ENCODE results near the gene B4GALNT1. TPM values are rescaled to one million over a fixed set of nuclear protein-coding genes. Genes with fewer than 3 reads are reported as not detected.
"Not testable (repeated sequence)": the region's sequence is repeated elsewhere in the genome, so short reads cannot be mapped to it uniquely, and the experiment has no call there.

The B4GALNT1 gene
- total RNA-seq, 1 donor from 2014 or later, result 0.07 TPM

DNA sequence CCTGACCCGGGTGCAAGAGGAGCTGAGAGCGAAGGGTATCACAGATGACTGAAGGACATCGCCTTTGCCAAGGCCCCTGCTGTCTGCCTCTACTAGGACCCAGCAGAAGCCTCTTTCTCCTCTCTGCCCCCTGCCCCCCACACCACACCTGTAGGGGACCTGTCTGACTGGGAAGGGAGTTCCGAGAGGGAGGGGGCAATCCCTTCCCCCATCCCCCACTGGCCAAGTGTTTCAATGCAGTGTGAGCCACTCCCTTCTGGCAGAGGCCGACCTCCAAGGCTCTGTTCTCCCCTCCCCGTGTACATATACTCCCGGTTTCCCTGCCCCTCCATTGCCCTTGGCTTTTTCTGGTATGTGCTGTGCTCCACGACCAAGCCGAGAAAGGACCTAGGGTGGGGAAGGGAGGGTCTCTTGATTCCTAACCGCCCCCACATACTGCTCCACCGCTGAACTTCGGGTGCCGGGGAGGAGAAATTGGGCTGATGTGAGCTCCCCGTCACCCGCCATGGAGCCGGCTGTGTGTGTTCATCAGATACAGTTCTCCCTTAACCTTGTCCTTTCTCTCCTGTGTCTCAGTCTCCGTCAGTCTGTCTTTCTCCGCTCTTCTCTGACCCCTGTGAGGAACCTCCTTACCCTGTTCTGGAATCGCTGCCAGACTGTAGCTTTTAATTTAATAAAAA, 23.8 kb downstream of the B4GALNT1 start:
- DNase-seq (ENCODE audit: low read depth, low spot score), result no peak

GRCh38 chr12:57607958-57608663, 24.9 kb downstream of the B4GALNT1 start:
- DNase-seq (ENCODE audit: low read depth, low spot score), result no peak

GRCh38 chr12:57606821-57607220, 26.2 kb downstream of the B4GALNT1 start:
- no peak for DNase-seq (ENCODE audit: low read depth, low spot score)

DNA sequence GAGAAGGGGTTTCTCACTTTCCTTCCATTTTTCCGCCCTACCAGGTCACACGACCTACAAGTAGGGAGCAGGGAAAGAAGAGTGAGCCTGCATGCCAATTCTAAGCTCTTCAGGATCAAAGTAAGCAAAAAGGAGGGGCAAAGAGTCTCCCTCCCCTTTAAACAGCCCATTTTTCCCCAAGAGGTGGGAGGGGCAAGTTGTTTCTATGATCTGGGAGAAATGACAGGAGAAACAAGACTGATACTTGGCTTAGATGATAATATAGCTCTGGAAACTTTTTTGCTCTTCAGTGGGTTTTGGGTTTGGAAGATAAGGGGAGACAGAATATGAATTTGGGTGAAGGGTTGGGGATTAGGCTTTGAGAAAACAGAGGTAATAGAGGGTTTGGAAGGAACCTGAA, 26.6 kb downstream of the B4GALNT1 start:
- DNase-seq (ENCODE audit: low read depth, low spot score), result no peak

DNA sequence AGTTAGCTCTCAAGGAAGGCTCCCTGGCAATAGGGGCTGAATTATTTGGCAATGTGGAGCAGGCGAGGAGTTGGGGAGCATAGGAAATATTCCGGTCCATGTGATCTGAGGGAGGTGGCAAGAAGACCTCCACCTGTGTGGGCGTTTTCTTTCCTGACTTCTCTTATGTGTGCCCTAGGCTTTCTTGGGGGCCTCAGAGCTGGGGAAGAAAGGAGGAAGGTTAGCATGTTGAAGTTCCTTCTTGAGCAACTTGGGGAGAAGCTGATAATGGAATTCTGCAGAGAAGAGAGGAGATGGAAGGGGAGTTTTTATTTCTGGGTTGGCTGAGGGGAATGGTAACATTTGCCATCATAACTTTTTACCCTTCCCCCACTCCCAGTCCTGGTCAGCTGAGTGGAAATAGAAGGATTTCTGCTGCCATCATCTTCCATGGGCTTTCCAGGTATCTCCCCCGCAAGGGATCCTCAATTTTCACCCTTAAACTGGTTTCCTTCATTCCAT, 27.1 kb downstream of the B4GALNT1 start:
- DNase-seq (ENCODE audit: low read depth, low spot score), result no peak

DNA sequence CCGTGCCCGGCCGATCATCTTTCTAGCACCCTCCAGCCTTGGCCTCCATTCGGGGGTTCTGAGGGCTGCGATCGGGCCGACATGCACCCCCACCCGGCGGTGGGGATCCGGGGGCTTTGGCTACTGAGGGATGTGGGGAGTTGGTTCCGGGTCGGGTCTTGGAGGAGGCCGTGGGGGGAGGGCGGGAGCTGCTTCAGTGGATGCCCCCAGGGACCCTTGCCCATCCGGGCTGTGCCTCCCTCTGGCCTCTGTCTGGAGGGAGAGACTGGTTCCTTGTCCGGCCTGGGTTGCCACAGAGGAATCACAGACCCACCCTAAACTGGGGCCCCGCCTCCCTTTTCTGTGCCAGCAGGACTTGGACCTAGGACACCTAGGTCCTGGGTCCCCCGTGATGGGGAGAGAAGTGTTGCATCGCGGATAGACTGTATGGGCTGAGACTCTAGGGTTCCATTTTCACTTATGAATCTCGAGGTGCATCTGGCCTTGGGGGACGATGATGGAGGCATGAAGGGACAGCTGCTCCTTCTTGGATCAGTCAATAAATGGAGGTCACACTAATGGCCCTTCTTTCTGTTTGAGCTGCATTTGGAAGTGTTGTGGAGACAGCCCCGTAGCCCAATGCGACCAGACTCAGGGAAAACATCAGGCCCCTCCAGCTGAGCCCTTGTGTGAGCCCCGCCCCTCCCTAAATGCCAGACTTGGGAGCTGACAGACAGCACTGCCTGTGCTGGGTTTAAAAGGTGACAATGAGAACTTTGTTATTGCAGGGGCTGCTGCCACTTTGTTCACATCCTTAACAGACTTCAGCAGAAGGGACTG, 27.8 kb downstream of the B4GALNT1 start:
- no peak for DNase-seq (ENCODE audit: low read depth, low spot score)

DNA sequence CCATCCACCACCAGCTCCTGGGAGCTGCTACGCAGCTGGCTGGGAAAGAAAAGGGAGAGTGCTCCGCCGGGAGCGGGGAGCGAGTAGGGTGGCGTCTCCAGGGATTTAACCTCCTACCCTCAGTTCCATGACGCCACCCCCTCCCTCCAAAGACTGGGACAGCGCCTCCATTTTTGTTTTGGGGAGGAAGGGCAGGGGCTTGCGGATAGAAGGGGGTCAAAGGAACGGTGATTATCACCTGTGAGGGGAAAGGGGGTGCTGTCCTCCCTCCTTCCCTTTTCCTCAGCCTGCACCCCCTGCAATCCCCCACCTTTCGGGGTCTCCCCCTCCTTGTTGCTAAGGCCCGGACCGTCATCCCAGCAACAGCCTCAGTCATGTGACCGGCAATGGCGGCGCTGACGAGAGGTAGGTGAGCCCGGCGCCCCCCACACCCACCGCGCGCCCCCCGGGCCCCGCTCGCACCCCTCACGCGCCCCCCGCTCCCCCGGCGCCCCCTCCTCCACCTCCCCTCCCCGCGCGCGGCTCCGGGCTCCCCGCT, 28.5 kb downstream of the B4GALNT1 start, which contains the start of gene DTX3:
Gene DTX3, plus strand, starts transcription at position 371 of the 538 bp plus-strand sequence. CDS start 1,694 bp downstream, outside the sequence.
- no peak for DNase-seq (ENCODE audit: low read depth, low spot score)

GRCh38 chr12:57603815-57604453, 29.1 kb downstream of the B4GALNT1 start:
- no peak for DNase-seq (ENCODE audit: low read depth, low spot score)

DNA sequence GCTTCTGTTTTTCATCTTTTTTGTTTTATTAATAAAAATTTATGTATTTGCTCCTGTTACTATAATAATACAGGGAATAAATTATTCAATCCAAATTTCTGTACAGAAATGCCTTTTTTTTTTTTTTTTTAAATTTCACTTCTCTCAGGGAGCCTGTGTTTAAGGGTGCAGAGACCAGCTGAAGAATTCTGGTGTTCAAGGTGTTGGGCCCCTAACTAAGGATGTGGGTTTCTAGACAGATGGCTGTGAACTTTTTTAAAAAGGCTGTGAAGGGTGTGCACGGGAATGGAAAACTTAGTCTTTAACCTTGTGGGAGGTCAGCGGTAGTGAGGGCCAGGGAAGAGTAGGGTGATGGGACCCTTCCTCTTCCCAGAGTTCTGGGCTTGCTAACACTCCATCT, 29.7 kb downstream of the B4GALNT1 start:
- no peak for DNase-seq (ENCODE audit: low read depth, low spot score)

DNA sequence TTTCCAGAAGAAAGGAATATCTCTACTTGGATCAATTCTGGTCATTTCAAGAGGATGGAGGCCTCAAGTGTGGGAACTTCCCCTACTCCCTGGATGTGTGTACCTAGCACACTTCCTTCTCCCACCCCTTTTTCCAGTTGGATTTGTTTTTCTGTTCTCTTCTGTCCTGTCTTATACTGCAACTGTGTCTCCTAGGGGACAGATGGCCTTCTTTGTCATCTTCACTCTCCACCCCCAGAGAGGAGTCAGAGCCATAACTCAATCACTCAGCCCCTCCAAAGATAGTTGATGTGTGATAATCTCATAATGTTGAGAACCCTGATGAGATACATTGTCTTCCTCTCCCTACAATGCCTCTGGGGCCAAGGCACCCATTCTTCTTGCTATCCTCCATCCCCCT, 30.5 kb downstream of the B4GALNT1 start:
- DNase-seq (ENCODE audit: low read depth, low spot score), result no peak

GRCh38 chr12:57600395-57600794, 32.6 kb downstream of the B4GALNT1 start:
- no peak for DNase-seq (ENCODE audit: low read depth, low spot score)

DNA sequence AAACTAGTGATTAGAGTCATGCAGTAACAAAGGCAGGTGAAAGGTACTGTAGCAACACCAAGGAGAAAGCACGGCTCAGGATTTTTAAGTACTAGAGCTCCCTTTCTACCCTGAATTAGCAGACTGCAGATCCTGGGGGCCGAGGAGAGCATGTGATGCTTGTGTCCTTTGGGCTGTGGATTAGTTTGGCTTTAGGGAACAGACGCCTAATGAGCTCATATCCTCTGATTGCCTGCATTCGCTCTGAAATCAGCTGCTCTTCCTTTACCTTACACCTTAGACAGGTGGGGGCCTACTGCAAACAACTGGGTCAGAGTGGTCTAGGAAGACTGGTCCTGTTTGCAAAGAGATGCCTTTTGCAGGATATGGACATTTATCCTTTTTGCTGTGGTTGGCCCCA, 39.8 kb downstream of the B4GALNT1 start:
- DNase-seq (ENCODE audit: low read depth, low spot score), result no peak

GRCh38 chr12:57592551-57593165, 40.3 kb downstream of the B4GALNT1 start:
- DNase-seq (ENCODE audit: low read depth, low spot score), result no peak

DNA sequence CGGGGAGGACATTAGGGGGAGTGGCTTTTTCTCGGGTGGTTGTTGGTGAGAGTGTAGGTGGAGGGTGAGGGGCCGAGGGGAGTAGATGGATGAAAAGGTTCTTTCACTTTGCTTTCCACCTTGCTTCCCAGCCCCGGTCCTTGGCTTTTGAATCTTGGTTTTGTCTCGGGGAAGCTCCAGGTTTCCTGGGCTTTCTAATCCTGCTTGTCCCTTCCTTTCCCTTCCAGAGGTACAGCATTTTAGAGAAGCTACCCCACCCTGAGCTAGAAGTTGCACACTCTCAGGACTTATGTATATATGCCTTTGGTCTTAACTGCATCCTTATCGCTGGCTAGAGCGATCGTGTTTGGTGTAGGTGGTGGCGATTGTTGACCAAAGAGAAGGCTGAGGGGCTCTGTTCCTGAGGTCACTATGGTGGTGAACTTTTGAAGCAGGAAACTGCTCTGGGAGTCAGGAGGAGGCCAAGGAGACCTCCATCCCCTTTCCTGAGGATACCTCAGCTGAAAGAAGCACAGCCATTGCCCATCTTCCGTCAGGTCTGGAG, 41.1 kb downstream of the B4GALNT1 start:
- no peak for DNase-seq (ENCODE audit: low read depth, low spot score)

- DNase-seq (ENCODE audit: low read depth, low spot score), result no peak
Observed at GRCh38 chr12:57590864-57591781, 41.9 kb downstream of the B4GALNT1 start, which contains the start of gene PIP4K2C. Gene PIP4K2C, plus strand, starts transcription at chr12:57591192. Its CDS starts 98 bp downstream, at chr12:57591290.

GRCh38 chr12:57590479-57590863, 42.5 kb downstream of the B4GALNT1 start:
- no peak for DNase-seq (ENCODE audit: low read depth, low spot score)

- not testable (repeated sequence) for DNase-seq (ENCODE audit: low read depth, low spot score)
Observed at GRCh38 chr12:57588951-57589610, 43.9 kb downstream of the B4GALNT1 start.

GRCh38 chr12:57586832-57587429, 46.1 kb downstream of the B4GALNT1 start:
- no peak for DNase-seq (ENCODE audit: low read depth, low spot score)
